ENCODE results near the gene SIX2. TPM values are rescaled to one million over a fixed set of nuclear protein-coding genes. Genes with fewer than 3 reads are reported as not detected.

SIX2 gene
- total and polyA plus RNA-seq, 2 of the 8 experiments (the other 6 are each of a cell fraction or from before 2014, with no cell fraction given): 0.47 to 1.0 TPM

- Histone ChIP-seq H3K18ac (ENCODE audit: extremely low read depth, low read length) (no peak overlapping the region), H3K4me1 (replicated peaks in 1 of 4; ENCODE audit: control insufficient read depth in 3 of 4, insufficient read depth in 4 of 4, low read length in 3 of 4) (peaks cover 0 to 4% (median 0%) of the 10 kb centered on the region in 4 experiments; a peak in 2 of 7 replicates), H4K5ac (ENCODE audit: insufficient read length, low read depth, low read length) (no peak overlapping the region), H3K23me2 (ENCODE audit: low read depth, low read length) (no peaks in the 10 kb centered on the region), H3K79me2 (ENCODE audit: control insufficient read depth in 1 of 2, insufficient read depth in 2 of 2, low read length in 2 of 2) (no peaks in the 10 kb centered on the region), H4K91ac (replicated peaks; ENCODE audit: insufficient read length, low read length) (no peak overlapping the region), H3K9ac (replicated peaks in 1 of 4; ENCODE audit: extremely low read depth in 1 of 4, low read depth in 3 of 4, low read length in 3 of 4) (no peak overlapping the region), H3K4me3 (ENCODE audit: extremely low read depth in 1 of 4, insufficient read depth in 2 of 4, low read depth in 3 of 4, low read length in 4 of 4) (no peak overlapping the region), H2BK5ac (ENCODE audit: low read depth, low read length) (no peak overlapping the region), H3K27me3 (replicated peaks in 1 of 4; ENCODE audit: control insufficient read depth in 3 of 4, extremely low read depth in 1 of 4, insufficient read depth in 3 of 4, low read length in 3 of 4) (peaks cover 0 to 4% (median 1%) of the 10 kb centered on the region in 4 experiments; a peak in 5 of 7 replicates), H3K56ac (replicated peaks; ENCODE audit: insufficient read length, low read depth, low read length) (no peak overlapping the region), H2BK12ac (ENCODE audit: low read depth, low read length) (no peak overlapping the region), H2AK5ac (ENCODE audit: low read depth, low read length) (no peak overlapping the region), H3K14ac (ENCODE audit: insufficient read length) (no peak overlapping the region), H3K4me2 (ENCODE audit: insufficient read depth in 1 of 2, low read depth in 2 of 2, low read length in 2 of 2) (no peak overlapping the region), H3K27ac (ENCODE audit: low read depth, low read length) (no peak overlapping the region), H2AFZ (ENCODE audit: low read length) (no peak overlapping the region), H2BK15ac (ENCODE audit: low read length) (no peak overlapping the region), H2BK20ac (ENCODE audit: low read length) (no peak overlapping the region), H3K23ac (ENCODE audit: insufficient read length) (no peak overlapping the region), H3K36me3 (ENCODE audit: control insufficient read depth in 2 of 4, insufficient read depth in 4 of 4, low read length in 3 of 4) (no peaks in the 10 kb centered on the region), H4K8ac (ENCODE audit: extremely low read depth, insufficient read depth, low read length) (no peak overlapping the region), H3K79me1 (ENCODE audit: low read depth, low read length) (no peaks in the 10 kb centered on the region), H4K20me1 (replicated peaks in 1 of 2; ENCODE audit: control insufficient read depth in 1 of 2, insufficient read depth in 2 of 2, low read length in 2 of 2) (no peaks in the 10 kb centered on the region), H3K9me3 (ENCODE audit: insufficient read depth in 2 of 2, low read depth in 1 of 2, low read length in 1 of 2) (no peaks in the 10 kb centered on the region), H3K4ac (replicated peaks; ENCODE audit: insufficient read length, low read depth, low read length) (no peak overlapping the region), H2BK120ac (replicated peaks; ENCODE audit: low read depth, low read length) (no peak overlapping the region)
- ChIA-PET POLR2A (ENCODE audit: partially characterized antibody) (interaction anchor here (1.0 kb wide), 1 partner anchor 11 kb away, joined by 3 read pairs; the partner anchor contains the start of gene SIX2), CTCF (ENCODE audit: partially characterized antibody) (interaction anchor here (0.7 to 1.1 kb wide), 4 partner anchors 10 to 144 kb away, joined by 3 to 5 read pairs (median 4); no protein-coding TSS in a partner anchor)
- TF ChIP-seq RAD21 (IDR thresholded peaks at IDR 0.05 in 1 of 2, conservative IDR thresholded peaks at IDR 0.05 in 1 of 2; ENCODE audit: low read depth in 2 of 2, low read length in 2 of 2) (peak; percentile 17 to 36; a peak in 2 of 4 replicates), CTCF (IDR thresholded peaks at IDR 0.05; ENCODE audit: control extremely low read depth in 1 of 3, insufficient read depth in 1 of 3, low read depth in 1 of 3, low read length in 3 of 3) (peak; percentile 6 to 52 (median 30)), HDAC2 (IDR thresholded peaks at IDR 0.05; ENCODE audit: borderline replicate concordance in 1 of 2, low read depth in 2 of 2, low read length in 2 of 2) (no peak), ZNF274 (IDR thresholded peaks at IDR 0.05; ENCODE audit: borderline replicate concordance, extremely low read depth, low read length) (no peak), KDM5A (IDR thresholded peaks at IDR 0.05; ENCODE audit: low read length) (no peak)
- DNase-seq (ENCODE audit: low read depth in 1 of 2, low spot score in 2 of 2): no peak
- 75% methylated on average over 3 of the region's 3 CpGs; no CpG with 5 or more reads in 1 of the 2 experiments for WGBS, 2 experiments (ENCODE audit: extremely low coverage in 1 of 2, insufficient coverage in 1 of 2, insufficient read length in 1 of 2, insufficient replicate concordance in 2 of 2, low coverage in 1 of 2, low lambda C conversion rate in 2 of 2, missing lambda C conversion rate in 1 of 2)
- no peak for FAIRE-seq
Observed at GRCh38 chr2:45020439-45020838, 11.2 kb upstream of the SIX2 start.
